HG03378 (cell line): ENCODE results near the gene SUCO.

Experiments
- ATAC-seq: cut with Tn5 transposase; IDR thresholded peaks from one replicate; pipeline ENCODE4 v1.9.1; 2021; ENCODE audit warnings: mild to moderate bottlenecking, moderate library complexity; ENCODE audit not compliant: unreplicated experiment

SUCO gene

DNA sequence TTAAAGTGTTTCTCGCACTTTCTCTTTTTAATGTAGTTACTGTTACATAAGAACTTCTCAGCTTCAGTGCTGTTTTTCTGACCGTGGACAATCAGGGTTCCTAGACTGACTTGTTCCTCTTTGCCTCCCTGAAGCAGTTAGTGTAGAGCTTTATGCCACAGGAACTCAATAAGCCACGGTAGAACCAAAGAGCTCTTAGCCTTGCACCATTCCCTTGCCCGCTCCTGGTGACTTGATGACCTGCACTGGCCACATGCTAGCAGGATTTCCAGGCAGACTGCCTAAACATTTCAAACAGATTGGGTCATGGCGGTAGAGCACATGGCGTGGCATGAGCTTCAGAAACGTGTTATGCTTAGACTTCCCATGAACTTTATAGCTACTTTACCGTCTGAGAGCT is 107.2 kb downstream of the SUCO start:
- ATAC-seq = no peak

DNA sequence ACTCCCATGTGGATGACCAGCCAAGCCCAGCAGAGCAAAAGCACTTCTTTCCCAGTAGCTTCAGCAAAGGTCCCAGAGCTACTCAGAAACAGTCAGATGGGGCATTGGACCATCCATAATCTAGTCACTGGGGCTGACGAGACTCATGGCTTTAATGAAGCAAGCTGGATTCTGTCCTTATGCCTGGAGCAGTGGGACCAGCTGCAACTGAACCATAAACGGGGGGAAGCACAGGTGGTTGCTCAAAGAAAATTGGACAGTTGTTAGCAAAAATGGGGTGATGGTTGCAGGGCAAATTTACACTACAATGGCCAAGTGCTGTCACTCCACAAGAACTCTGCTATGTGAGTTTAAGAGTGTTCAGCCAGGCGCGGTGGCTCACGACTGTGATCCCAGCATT is 108.5 kb downstream of the SUCO start:
- ATAC-seq = no peak

DNA sequence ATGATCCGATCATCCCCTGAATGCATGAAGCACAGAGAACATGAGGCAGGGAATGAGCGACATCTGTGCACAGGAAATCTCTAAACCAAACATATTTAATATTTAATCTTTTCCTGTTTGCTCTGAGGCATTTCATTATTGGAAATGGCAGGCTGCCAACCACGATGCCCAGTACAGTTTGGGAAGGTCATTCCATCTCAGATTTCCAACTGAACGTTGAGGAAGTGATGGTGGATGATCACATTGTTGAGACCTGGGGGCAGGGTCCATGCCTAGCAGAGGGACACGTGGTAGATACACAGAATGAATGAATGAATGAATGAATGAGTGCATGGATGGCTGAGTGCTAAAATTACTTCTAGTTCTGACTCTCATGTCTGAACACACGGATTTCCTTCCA is 110.0 kb downstream of the SUCO start:
- ATAC-seq = no peak

DNA sequence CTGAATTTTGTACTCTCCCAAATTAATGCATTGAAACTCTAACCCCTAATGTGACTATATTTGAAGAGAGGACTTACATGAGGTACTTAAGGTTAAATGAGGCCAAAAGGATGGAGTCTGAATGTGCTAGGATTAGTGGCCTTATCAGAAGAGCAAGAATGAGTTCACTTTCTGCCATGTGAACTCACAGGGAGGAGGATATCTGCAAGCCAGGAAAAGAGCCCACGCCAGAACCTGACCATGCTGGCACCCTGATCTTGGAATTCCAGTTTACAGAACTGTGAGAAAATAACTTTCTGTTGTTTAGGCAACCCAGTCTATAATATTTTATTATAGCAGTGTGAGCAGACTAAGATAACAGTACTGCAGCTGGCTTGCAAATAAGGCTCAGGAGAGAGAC is 113.7 kb downstream of the SUCO start:
- ATAC-seq = no peak

DNA sequence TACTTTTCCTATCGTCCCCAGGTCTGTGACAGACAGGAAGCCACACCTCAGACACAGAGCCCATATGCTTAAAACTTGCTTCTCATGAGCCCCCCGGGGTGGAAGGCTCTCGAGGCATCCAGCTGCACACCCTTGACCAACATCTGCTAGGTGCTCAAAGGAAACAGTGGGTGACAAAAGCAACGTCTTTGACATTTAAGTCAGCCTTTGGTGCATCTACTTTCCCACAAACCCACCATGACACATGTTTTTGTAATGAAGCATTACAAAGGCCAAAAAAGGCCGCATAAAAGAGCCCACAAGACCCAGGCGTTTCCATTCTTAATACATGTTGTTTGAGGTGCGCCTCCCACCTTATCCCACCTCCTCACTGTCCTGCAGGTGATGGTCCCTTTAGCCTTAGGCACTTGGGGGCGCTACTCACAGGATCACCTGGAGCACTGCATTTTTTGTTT is 114.2 kb downstream of the SUCO start:
- ATAC-seq = no peak

GRCh38 chr1:172647987-172648386 is 115.0 kb downstream of the SUCO start:
- ATAC-seq = no peak

- ATAC-seq = no peak
Observed at GRCh38 chr1:172650474-172651193, 117.7 kb downstream of the SUCO start.

- ATAC-seq = no peak
Observed at GRCh38 chr1:172653015-172653709, 120.2 kb downstream of the SUCO start.

DNA sequence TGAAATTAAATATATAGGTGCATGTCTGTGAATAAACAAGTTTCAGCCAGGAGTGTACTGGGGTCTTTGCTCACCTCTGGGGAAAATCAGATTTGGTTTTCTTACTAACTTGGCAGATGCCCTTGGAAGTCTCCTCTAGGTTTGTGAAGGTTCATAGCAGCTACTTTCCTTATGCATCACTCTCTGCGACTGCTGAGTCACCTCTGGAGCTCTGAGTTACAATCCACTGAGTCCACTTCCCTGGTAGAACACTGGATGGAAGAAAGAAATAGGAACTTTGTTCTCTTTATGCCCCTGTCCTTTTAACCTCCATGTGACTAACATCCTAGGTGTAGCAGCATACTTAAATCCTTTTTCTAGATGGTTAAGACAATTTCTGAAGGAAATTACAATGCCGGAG is 121.6 kb downstream of the SUCO start:
- no peak for ATAC-seq

GRCh38 chr1:172656576-172656975 is 123.6 kb downstream of the SUCO start:
- no peak for ATAC-seq

DNA sequence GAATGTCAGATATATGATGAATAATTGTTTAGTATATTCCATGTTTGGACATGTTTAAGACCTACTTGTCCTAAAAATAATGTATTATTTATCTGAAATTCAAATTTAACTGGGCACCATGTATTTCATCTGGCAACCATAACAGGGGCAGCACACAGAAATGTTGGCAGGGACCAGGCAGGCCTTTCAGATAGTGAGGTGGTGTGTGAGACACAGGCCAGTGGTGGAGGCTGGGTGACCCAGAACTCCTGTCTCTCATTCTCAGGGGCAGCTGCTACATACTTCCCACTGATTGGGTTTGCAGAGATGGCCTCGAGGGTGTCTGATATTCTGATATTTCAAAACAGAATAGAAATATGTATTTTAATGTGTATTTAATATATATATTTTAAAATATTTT is 124.6 kb downstream of the SUCO start:
- no peak for ATAC-seq

GRCh38 chr1:172658871-172659453 is 126.0 kb downstream of the SUCO start, which contains the start of gene FASLG:
Gene FASLG, plus strand, starts transcription at chr1:172659103. Its CDS starts 99 bp downstream, at chr1:172659202.
- no peak for ATAC-seq

DNA sequence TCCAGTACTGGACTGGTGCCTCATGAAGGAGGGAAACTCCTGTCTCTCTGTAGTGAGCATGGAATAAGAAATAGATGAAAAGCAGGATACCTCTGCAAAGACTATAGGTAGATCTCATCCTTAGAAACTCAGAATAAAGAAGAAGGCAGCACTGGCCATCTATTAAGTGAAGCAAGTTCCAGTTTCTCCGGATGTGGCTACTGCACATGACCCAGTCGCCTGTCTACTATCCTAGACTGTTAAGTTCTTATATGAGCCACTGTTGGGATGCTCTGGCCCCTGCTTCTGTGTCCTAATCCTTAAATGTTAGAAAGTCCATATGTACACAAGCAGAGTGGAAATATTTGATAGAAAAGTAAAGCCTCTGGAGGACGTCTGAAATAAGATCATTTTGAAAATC is 128.2 kb downstream of the SUCO start:
- no peak for ATAC-seq
